NCI-H2171 (cell line): ENCODE data around the gene ISG15.
A peak's percentile ranks its signal among the peaks of the same experiment; 100 is the strongest.
"Not testable (repeated sequence)": the region's sequence is repeated elsewhere in the genome, so short reads cannot be mapped to it uniquely, and the experiment has no call there.

Experiments used
- DNase-seq: peaks from one replicate; lab custom pipeline; 2025; lab: John Stamatoyannopoulos, UW

Gene ISG15

GRCh38 chr1:1046767-1047166, 33.5 kb downstream of the ISG15 start:
- no peak for DNase-seq

- no peak for DNase-seq
These were observed 34.1 kb downstream of the ISG15 start for GRCh38 chr1:1047407-1047806.

- DNase-seq, result no peak
These were observed 34.7 kb downstream of the ISG15 start for GRCh38 chr1:1047963-1048362.

- no peak for DNase-seq
These were observed 35.5 kb downstream of the ISG15 start for GRCh38 chr1:1048765-1049164.

- no peak for DNase-seq
These were observed 36.2 kb downstream of the ISG15 start for GRCh38 chr1:1049318-1050165.

GRCh38 chr1:1050577-1051052, 37.3 kb downstream of the ISG15 start:
- no peak for DNase-seq

GRCh38 chr1:1051127-1051810, 38.0 kb downstream of the ISG15 start:
- no peak for DNase-seq

- DNase-seq, result no peak
These were observed 38.9 kb downstream of the ISG15 start for GRCh38 chr1:1052003-1052840.

GRCh38 chr1:1053022-1053421, 39.7 kb downstream of the ISG15 start:
- DNase-seq, result no peak

GRCh38 chr1:1053682-1054081, 40.4 kb downstream of the ISG15 start:
- DNase-seq, result no peak

- no peak for DNase-seq
These were observed 40.9 kb downstream of the ISG15 start for GRCh38 chr1:1054099-1054700.

GRCh38 chr1:1054971-1055370, 41.7 kb downstream of the ISG15 start:
- DNase-seq, result no peak

GRCh38 chr1:1055841-1056736, 42.8 kb downstream of the ISG15 start:
- DNase-seq, result no peak

- DNase-seq, result not testable (repeated sequence)
These were observed 44.4 kb downstream of the ISG15 start for GRCh38 chr1:1057769-1058087.

GRCh38 chr1:1058088-1058905, 45.0 kb downstream of the ISG15 start:
- no peak for DNase-seq

- peak; percentile 15 for DNase-seq
These were observed 45.7 kb downstream of the ISG15 start for GRCh38 chr1:1058921-1059493.

- DNase-seq, result peak; percentile 87
These were observed 46.4 kb downstream of the ISG15 start for GRCh38 chr1:1059494-1060280.

GRCh38 chr1:1060281-1061000, 47.1 kb downstream of the ISG15 start:
- no peak for DNase-seq
